Retina (tissue), 1 donor: Measurements from ENCODE around the gene SARS1.

ENCODE experiments used
- DNase-seq: peaks from one replicate; pipeline ENCODE4 v3.0.0-alpha.2; 2016

SARS1 gene

GRCh38 chr1:109229531-109230127 lies 15.9 kb downstream of the SARS1 start:
- DNase-seq = peak; percentile 85

- no peak for DNase-seq
Measured at GRCh38 chr1:109231066-109231465, 17.3 kb downstream of the SARS1 start.

- no peak for DNase-seq
Measured at GRCh38 chr1:109235137-109235536, 21.4 kb downstream of the SARS1 start.

GRCh38 chr1:109237512-109237911 lies 23.8 kb downstream of the SARS1 start:
- no peak for DNase-seq

- no peak for DNase-seq
Measured at GRCh38 chr1:109238382-109238781, 24.7 kb downstream of the SARS1 start.

- no peak for DNase-seq
Measured at GRCh38 chr1:109239047-109239408, 25.3 kb downstream of the SARS1 start.

- DNase-seq = no peak
Measured at GRCh38 chr1:109239409-109240068, 25.8 kb downstream of the SARS1 start.

GRCh38 chr1:109240158-109241152 lies 26.7 kb downstream of the SARS1 start:
- DNase-seq = peak; percentile 48

GRCh38 chr1:109241344-109241743 lies 27.6 kb downstream of the SARS1 start:
- no peak for DNase-seq

- DNase-seq = no peak
Measured at GRCh38 chr1:109241841-109242345, 28.2 kb downstream of the SARS1 start.

GRCh38 chr1:109242387-109242786 lies 28.7 kb downstream of the SARS1 start:
- no peak for DNase-seq

GRCh38 chr1:109243221-109243620 lies 29.5 kb downstream of the SARS1 start:
- no peak for DNase-seq

GRCh38 chr1:109243860-109244552 lies 30.3 kb downstream of the SARS1 start:
- DNase-seq = no peak

GRCh38 chr1:109246141-109246551 lies 32.4 kb downstream of the SARS1 start:
- DNase-seq = no peak

- no peak for DNase-seq
Measured at GRCh38 chr1:109247401-109248365, 34.0 kb downstream of the SARS1 start.

- DNase-seq = no peak
Measured at GRCh38 chr1:109248444-109248796, 34.7 kb downstream of the SARS1 start.

- peak; percentile 90 for DNase-seq
Measured at GRCh38 chr1:109248797-109249629, 35.3 kb downstream of the SARS1 start, which contains the start of gene CELSR2. Gene CELSR2 (plus strand): TSS chr1:109249539. CDS start chr1:109250080, 541 bp downstream.

- no peak for DNase-seq
Measured at GRCh38 chr1:109249654-109250401, 36.1 kb downstream of the SARS1 start.

GRCh38 chr1:109250454-109251276 lies 36.9 kb downstream of the SARS1 start:
- DNase-seq = no peak
